GM13977 (cell line): Measurements from ENCODE around the gene GALNS.

Source experiments
- DNase-seq: peaks from one replicate; pipeline ENCODE4 v3.0.0; 2012; ENCODE audit warnings: low spot score
- CTCF ChIP-seq: IDR thresholded peaks from 2 replicates; pipeline ENCODE4 v1.5.1; 2012; ENCODE audit warnings: mild to moderate bottlenecking, control low read depth; ENCODE audit not compliant: insufficient read depth; ENCODE audit errors: extremely low read depth, missing control alignments
- in situ Hi-C: fragments of 300-500 bp; cut with MboI; formaldehyde crosslinking; loops from one replicate; pipeline ENCODE4 v1.12.0; 2022; ENCODE audit warnings: low sequenced_read_pairs, low pct_unique_long_range_greater_than_20kb, mixed read lengths, inconsistent platforms; ENCODE audit not compliant: unreplicated experiment

GALNS gene

GRCh38 chr16:88784074-88784855 is 72.5 kb downstream of the GALNS start:
- DNase-seq, result peak; percentile 67
- in situ Hi-C loops, result loop anchor here (10.0 kb wide), 1 partner anchor 49 kb away; no protein-coding TSS in a partner anchor
- TF ChIP-seq CTCF, result peak; percentile 53

- no peak for DNase-seq
These were observed 73.2 kb downstream of the GALNS start for GRCh38 chr16:88783391-88784073.

GRCh38 chr16:88782454-88783390 is 74.0 kb downstream of the GALNS start:
- in situ Hi-C loops, result loop anchor here (10.0 kb wide), 1 partner anchor 48 kb away; no protein-coding TSS in a partner anchor
- no peak for DNase-seq
- TF ChIP-seq CTCF, result no peak

More at GRCh38 chr16:88783391-88784073, 73.2 kb downstream of the GALNS start:
- no peak for TF ChIP-seq CTCF
- in situ Hi-C loops, result loop anchor here (10.0 kb wide), 1 partner anchor 49 kb away; no protein-coding TSS in a partner anchor

- in situ Hi-C loops, result loop anchor here (10.0 kb wide), 1 partner anchor 47 kb away; no protein-coding TSS in a partner anchor
- TF ChIP-seq CTCF, result no peak
- peak; percentile 83 for DNase-seq
These were observed 75.3 kb downstream of the GALNS start for GRCh38 chr16:88781140-88782077.

- TF ChIP-seq CTCF, result no peak
- peak; percentile 40 for DNase-seq
- in situ Hi-C loops, result loop anchor here (10.0 kb wide), 1 partner anchor 46 kb away; no protein-coding TSS in a partner anchor
These were observed 76.3 kb downstream of the GALNS start for GRCh38 chr16:88780142-88781062.
